NCI-H748 (cell line): ENCODE measurements around the gene HSPA14.
A peak's percentile ranks its signal among the peaks of the same experiment; 100 is the strongest.
"Not testable (repeated sequence)": the region's sequence is repeated elsewhere in the genome, so short reads cannot be mapped to it uniquely, and the experiment has no call there.

Source experiments
- DNase-seq: peaks from one replicate; lab custom pipeline; 2025; ENCODE audit not compliant: unreplicated experiment; lab: John Stamatoyannopoulos, UW

The HSPA14 gene, protein sequence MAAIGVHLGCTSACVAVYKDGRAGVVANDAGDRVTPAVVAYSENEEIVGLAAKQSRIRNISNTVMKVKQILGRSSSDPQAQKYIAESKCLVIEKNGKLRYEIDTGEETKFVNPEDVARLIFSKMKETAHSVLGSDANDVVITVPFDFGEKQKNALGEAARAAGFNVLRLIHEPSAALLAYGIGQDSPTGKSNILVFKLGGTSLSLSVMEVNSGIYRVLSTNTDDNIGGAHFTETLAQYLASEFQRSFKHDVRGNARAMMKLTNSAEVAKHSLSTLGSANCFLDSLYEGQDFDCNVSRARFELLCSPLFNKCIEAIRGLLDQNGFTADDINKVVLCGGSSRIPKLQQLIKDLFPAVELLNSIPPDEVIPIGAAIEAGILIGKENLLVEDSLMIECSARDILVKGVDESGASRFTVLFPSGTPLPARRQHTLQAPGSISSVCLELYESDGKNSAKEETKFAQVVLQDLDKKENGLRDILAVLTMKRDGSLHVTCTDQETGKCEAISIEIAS

DNA sequence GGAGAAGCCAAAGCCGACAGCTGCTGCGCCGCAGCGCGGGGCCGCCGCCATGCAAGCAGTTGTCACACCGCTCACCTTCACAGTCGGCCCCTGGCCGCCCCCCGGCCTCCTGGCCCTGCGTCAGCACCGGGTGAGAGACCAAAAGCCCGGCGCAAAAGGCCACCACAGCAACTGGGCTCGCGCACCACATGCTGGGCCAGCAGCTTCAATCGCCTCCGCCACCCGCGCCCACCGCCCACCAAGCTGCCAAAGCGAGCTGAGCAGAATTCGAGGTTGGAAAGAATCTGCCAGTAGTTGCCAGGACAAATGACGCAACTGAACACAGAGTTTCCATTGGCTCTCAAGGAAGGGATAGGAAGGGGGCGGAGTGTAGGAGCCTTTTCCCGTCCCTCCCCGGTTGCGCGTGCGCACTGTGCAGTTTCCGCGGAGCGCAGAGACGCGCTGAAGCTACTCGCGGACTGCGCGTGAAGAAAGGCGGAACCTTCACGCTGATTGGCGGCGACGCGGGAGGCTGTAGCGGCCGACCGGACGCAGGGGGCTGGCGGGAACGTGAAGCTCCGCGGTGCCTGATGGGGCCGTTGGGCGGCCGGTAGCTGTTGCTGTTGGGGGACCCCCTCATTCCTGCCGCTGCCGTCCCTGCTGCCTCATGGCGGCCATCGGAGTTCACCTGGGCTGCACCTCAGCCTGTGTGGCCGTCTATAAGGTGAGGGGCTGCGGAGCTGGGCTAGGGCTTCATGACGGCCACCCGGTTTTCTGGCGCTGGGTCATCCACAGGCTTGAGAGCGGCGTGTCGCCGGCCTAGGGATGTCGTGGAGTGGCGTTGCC lies at the start of gene HSPA14, which contains the start of the genes CDNF and MSANTD7:
Gene HSPA14 (plus strand): TSS at position 550 of the 825 bp plus-strand sequence. CDS start 97 bp downstream, at position 647.
Gene CDNF (minus strand): TSS at position 281 of the 825 bp plus-strand sequence. CDS start 91 bp downstream, at position 190.
Gene MSANTD7 (plus strand): TSS at position 550 of the 825 bp plus-strand sequence. CDS start 3,979 bp downstream, outside the sequence.
- peak; percentile 98 for DNase-seq

DNA sequence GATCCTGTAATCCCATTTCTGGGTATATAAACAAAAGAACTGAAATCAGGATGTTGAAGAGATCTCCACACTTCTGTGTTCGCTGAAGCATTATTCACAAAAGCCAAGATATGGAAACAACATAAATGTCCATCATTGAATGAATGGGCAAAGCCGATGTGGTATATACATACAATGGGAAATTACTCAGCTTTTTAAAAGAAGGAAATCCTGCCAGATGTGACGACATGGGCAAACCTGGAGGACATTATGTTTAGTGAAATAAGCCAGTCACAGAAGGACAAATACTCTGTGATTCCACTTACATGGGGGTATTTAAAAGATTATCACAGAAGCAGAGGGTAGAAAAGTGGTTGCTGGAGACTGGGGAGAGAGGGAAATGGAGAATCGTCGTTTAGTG lies 39.5 kb upstream of the HSPA14 start:
- DNase-seq: no peak

DNA sequence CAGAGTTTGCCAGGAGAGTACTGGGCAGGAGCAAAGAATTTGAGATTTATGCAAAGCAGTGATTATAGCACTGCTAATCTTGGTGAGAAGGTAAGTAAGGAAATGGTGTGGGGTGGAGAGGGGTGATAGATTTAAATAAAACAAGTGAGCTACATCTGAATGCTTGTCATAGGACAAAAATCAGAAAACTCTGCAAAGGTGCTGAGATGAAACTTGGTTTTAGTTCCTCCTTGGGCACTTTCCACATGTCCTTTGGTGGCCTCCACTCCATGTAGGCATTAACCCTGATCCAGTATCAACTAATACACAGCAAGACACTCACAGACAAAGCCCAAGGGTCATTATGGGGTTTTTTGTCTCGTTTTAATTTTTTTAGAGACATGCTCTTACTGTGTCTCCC lies 37.7 kb upstream of the HSPA14 start:
- no peak for DNase-seq

DNA sequence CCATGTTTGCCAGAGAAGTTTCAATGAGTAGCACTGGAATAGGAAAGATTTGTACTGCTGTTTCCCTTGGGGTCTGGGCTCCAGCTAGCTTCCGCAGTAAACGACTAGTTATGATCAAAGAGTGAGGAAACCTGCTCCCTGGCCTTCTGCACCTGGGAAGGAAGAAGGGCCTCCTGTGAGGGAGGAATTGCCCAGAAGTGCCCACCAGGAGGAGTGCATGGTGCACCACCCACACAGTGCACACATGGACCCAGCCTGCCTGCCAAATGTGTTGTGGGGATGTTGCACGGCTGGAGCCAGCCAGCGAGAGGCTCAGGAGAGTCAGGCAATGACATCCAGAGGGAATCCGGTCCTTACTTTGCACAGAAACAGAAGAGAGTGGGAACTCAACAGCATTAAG lies 36.4 kb upstream of the HSPA14 start:
- no peak for DNase-seq

DNA sequence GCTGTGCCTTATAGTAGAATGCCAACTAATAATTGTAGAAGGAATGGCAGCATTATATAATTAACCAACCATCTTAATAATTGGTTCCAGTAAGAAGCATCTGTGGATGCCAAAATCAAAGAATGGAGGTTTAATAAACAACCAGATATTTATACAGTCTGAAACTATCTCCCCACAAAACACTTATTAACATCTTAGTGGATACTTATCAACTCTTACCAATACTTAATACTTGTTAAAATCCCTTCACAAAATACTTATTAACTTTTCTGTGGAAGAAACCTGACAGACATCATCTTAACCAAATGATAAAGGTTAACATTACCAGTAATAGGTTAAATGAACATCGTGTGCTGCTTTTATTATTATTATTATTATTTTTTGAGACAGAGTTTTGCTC lies 34.3 kb upstream of the HSPA14 start:
- DNase-seq: no peak

DNA sequence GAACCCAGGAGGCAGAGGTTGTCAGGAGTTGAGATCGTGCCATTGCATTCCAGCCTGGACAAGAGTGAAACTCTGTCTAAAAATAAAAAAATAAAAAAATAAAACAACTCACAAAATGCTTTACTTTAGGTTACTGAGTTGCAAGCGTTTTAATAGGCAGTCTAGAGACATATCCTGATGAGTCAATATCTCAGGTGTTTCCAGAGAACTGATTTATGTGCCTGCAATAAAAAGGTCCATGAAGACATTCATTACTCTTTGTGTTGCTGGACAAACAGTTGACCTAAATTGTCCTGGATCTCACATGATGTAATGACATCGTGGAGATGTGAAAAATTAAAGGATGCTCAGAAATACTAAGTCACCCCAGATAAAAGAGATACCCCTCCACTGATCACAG lies 31.8 kb upstream of the HSPA14 start:
- DNase-seq: peak; percentile 34

DNA sequence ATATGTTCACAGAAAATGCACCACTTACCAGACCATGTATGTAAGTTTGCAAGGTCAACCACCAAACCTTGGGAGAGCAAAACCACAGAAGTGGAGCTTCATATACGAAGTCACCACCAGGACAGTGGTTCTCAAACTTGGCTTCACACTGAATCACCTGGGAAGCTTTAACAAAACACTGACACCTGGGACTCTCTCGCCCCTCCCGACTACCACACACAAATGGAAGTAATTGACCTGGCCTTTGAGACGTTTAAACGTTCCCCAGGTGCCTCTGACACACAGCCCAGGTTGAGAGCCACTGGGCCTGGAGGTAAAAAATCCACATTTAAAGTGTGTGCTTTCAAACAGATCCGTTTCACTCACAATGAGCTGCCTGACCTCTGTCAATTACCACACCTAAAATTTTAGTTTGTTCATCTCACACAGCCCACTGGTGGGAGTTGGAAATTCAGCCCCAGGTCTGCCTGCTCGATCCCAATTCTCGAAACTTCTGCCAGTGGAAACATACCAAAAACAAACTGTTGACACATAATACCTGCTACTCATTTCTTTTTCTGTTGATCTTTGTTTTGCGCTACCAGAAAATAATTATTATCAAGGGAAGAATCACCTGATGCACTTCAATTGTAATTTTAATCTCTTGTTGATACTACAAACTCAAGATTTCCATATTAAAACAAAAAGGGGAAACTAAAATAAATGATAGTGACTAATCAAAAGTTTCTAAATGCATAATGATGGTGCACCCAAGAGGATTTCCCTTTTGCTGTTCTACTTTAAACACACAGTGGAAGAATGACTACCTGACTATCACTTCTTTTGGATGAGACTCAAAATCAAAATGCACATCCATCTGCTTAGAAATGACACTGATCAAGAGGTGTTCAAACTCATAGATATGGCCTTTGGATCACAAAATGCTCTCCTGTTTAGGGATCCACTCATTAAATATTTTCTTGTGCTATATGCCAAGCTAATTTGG lies 26.8 kb upstream of the HSPA14 start:
- DNase-seq: peak; percentile 65

DNA sequence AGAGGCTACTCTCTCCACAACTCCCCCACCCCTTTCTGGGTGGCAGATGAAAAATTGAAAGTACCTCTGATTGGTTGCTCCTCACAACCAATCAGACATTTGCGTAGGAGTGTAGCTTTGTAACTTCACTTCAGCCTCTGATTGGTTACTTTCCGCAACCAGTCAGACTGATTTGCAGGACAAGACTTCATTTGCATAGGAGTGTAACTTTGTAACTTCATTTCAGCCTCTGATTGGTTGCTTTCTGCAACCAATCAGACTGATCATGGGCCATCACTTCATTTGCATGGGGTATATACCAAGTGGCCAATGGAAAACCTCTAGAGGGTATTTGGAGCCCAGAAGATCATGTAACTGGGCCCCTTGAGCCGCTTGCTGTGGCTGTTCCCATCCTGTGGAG lies 25.8 kb upstream of the HSPA14 start:
- no peak for DNase-seq

DNA sequence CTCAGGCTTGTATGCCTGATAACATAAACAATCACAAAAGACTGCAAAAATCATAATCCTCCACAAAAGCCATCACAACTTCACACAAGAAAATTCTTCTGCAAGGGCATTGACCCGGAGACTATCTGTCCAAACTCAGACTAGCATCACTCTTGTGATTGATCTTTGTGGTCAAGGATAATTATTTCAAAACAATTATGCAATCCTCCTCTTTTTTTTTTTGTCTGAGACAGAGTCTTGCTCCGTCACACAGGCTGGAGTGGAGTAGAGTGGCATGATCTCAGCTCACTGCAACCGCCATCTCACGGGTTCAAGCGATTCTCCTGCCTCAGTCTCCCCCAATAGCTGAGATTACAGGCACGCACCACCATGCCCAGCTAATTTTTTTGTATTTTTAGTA lies 22.4 kb upstream of the HSPA14 start:
- DNase-seq: no peak

DNA sequence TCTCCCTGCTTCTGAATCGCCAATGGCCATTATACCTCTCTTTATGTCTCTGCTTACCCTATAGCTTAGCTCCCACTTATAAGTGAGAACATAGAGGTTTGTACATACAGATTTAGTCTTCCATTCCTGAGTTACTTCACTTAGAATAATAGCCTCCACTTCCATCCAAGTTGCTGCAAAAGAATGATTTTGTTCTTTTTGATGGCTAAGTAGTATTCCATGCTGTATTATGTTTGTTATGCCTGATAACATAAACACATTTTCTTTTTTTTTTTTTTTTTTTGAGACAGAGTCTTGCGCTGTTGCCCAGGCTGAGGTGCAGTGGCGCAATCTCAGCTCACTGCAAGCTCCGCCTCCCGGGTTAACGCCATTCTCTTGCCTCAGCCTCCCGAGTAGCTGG lies 21.4 kb upstream of the HSPA14 start:
- DNase-seq: not testable (repeated sequence)

DNA sequence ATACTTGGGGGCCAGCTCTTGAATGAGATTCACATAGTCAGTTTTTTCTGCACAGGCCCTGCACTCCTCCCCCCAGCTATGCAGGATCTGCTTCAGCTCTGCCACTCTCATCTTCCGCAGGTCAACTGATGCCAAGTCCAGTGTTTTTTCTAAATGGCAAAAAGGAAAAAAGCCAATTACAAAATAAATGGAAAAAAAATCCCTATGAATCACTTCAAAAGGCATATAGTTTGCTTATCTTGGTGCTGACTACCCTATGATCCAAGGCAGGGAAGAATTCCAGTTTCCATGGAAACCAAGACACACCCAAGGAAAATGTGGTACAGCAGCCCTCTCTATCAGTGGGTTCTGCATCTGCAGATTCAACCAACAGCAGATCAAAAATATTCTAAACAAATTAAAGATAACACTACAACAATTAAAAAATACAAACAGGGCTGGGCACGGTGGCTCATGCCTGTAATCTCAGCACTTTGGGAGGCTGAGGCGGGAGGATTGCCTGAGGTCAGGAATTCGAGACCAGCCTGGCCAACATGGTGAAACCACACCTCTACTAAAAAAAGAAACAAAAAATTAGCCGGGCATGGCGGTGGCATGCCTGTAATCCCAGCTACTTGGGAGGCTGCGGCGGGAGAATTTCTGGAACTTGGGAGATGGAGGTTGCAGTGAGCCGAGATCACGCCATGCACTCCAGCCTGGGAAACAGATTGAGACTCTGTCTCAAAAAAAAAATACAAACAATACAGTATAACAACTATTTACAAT lies 17.9 kb upstream of the HSPA14 start:
- DNase-seq: no peak

DNA sequence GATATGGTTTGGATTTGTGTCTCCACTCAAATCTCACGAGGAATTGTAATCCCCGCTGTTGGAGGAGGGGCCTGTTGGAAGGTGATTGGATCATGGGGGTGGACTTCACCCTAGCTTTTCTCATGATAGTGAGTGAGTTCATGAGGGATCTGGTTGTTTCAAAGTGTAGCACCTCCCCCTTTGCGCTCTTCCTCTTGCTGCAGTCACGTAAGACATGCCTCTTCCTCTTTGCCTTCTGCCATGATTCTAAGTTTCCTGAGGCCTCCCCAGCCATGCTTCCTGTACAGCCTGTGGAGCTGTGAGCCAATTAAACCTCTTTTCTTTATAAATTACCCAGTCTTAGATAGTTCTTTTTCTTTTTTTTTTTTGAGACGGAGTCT lies 17.3 kb upstream of the HSPA14 start:
- DNase-seq: no peak

DNA sequence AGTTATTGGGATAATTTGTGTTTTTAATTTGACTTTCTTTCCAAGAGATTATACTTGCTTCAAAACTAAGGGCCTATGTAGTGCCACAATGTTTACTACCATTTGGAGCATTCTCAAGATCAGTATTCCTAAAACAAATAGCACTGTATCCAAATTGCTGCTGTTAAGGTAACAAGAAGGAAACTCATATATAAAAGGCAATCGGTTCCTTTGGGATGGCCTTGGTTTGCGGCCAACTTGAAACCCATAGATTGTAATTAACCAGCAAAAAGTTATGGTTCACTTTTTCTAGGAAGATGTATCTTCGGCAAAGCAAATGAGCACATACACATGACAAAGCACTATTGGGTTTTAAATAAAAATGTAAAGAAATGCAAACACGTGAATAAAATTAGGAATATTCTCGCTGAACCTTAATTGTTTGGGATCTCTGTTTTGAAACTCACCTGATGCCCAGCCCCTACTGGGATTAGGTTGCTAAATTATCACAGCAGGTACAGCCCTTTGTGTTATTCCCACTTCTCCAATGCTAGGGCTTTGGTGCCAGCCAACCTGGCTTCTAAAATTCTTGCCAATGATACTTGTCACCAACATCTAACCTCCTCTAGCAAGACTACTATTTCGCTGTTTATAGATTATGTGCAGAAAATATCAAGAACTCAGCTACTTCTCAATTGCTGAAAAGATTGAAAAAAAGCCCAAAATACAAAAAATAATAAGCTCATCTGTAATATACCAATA lies 16.3 kb upstream of the HSPA14 start:
- peak; percentile 48 for DNase-seq

DNA sequence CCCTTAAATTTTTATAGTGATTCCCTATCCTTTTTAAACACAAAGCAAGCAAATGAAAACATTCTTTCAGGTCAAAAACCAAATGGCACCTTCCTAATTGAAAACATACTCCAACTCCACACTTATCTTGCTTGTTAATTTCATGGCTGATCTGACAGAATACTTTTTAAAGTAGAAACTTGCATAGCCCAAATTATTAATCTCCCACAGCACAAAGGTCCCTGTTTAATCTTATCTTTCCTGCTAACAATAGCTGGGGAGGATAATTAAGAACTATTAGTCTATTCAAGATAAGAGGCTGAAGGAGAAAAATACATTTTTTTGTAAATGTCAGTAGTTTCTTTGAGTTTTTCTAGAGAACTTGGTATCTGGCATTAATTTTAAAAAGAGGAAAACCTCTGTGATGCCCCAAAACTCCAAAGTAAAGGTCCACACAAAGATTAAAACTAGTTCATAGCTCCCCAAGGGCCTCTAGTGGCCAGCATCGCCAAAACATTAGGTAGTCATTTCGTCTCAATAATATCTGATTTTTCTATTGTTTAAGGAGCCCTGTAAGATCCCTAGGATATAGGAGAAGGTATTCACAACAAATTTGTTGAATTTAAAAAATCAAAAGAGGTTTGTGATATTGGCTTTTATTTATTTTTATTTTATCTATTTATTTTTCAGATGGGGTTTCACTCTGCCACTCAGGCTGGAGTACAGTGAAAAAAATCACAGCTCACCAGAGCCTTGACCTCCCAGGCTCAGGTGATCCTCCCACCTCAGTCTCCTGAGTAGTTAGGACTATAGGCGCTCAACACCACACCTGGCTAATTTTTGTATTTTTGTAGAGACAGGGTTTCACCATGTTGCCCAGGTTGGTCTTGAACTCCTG lies 15.0 kb upstream of the HSPA14 start:
- DNase-seq: peak; percentile 61

DNA sequence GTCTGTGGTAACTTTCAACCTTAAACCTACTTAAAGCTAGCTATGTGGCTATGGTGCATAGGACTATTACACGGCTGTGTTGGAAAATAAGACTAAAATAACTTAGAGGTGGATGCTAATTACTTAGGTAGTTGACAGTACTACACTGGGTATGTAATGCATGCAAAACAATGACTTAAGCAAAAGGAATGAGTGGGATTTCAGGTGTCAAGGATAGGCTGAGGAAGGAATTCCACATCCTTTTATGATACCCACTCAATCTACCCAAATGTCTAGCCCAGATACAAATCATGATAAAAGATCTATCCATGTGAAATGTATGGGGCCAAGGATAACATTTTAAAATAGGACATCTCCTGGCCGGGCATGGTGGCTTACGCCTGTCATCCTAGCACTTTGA lies 14.1 kb upstream of the HSPA14 start:
- no peak for DNase-seq

DNA sequence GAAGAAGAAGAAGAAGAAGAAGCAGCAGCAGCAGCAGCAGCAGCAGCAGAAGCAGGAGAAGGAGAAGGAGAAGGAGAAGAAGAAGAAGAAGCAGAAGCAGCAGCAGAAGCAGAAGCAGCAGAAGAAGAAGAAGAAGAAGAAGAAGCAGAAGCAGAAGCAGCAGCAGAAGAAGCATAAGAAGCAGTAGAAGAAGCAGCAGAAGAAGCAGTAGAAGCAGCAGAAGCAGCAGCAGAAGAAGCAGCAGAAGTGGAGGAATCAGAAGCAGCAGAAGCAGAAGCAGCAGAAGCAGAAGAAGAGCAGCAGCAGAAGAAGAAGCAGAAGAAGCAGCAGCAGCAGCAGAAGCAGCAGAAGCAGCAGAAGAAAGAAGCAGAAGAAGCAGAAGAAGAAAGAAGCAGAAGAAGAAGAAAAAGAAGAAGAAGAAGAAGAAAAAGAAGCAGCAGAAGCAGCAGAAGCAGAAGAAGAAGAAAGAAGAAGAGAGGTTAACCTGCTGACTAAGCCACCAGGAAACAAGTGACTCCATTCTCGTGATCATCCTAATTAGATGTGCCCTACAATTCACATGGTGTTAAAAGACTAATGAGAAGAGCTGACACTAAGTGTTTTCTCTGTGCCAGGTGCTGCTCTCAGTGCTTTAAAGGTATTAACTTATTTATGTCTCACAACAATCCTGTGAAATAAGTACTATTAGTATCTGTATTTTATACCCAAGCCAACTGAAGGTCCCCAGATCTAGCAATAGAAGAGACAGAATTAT lies 11.9 kb upstream of the HSPA14 start:
- no peak for DNase-seq

DNA sequence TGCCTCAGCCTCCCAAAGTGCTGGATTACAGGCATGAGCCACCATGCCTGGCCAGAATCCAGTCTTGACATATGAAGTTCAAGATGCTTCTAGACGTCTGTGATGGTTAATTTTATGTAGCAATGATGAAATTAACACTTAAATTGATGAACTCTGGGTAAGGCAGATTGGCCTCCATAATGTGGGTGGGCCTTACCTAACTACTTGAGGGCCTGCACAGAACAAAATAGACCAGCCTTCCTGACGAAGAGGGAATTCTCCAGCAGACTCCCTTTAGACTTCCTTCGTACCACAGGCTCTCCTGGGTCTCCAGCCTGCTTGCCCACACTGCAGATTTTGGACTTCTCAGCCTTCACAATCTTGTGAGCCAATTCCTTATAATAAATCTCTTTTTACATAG lies 5.0 kb upstream of the HSPA14 start:
- DNase-seq: no peak
